Muscle of arm (tissue), 14 donors: Measurements from ENCODE around the gene PNKD. TPM values are rescaled to one million over a fixed set of nuclear protein-coding genes. Genes with fewer than 3 reads are reported as not detected.
A peak's percentile ranks its signal among the peaks of the same experiment; 100 is the strongest.

Source experiments
- DNase-seq: peaks from one replicate; pipeline ENCODE4 v3.0.0-alpha.2; 2013
- long read RNA-seq, 11 donors: transcript quantifications; one replicate each; lab custom pipeline, GENCODE V29; 2026
- polyA plus RNA-seq, 12 donors: library from polyadenylated mRNA; unstranded; fragments of 120-200 nt; gene quantifications; one replicate each; pipeline ENCODE4 v1.2.1, GENCODE V29; 2013; ENCODE audit not compliant: insufficient read length in 12 of 12

The PNKD gene, protein sequence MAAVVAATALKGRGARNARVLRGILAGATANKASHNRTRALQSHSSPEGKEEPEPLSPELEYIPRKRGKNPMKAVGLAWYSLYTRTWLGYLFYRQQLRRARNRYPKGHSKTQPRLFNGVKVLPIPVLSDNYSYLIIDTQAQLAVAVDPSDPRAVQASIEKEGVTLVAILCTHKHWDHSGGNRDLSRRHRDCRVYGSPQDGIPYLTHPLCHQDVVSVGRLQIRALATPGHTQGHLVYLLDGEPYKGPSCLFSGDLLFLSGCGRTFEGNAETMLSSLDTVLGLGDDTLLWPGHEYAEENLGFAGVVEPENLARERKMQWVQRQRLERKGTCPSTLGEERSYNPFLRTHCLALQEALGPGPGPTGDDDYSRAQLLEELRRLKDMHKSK
- 100 to 1,000 TPM in 1 of 12 donors, 10 to 100 TPM in 10, not detected in 1; 38.8 to 123 (median 42.4) TPM for polyA plus RNA-seq
- long read RNA-seq, donor 1, transcript PNKD-205 (2 exons, 1,372 nt): minor isoform, 6 of 141 reads
- long read RNA-seq, donor 1, transcript PNKD-201 (3 exons, 758 nt): major isoform, 101 of 141 reads
- long read RNA-seq, donor 1, partial matches to known transcripts: 22 of 141 reads
- long read RNA-seq, donor 1, other reads (novel, unspliced or antisense): 9 of 141 reads
- long read RNA-seq, donor 2, transcript PNKD-201 (3 exons, 758 nt): major isoform, 113 of 157 reads
- long read RNA-seq, donor 2, partial matches to known transcripts: 12 of 157 reads
- long read RNA-seq, donor 2, other reads (novel, unspliced or antisense): 27 of 157 reads
- long read RNA-seq, donor 3, transcript PNKD-205 (2 exons, 1,372 nt): minor isoform, 6 of 50 reads
- long read RNA-seq, donor 3, transcript PNKD-201 (3 exons, 758 nt): major isoform, 44 of 50 reads
- long read RNA-seq, donor 3, partial matches to known transcripts: 0 of 50 reads
- long read RNA-seq, donor 3, other reads (novel, unspliced or antisense): 0 of 50 reads
- long read RNA-seq, donor 4, transcript PNKD-201 (3 exons, 758 nt): major isoform, 28 of 30 reads
- long read RNA-seq, donor 4, partial matches to known transcripts: 0 of 30 reads
- long read RNA-seq, donor 4, other reads (novel, unspliced or antisense): 0 of 30 reads
- long read RNA-seq, donor 5, transcript PNKD-205 (2 exons, 1,372 nt): minor isoform, 18 of 155 reads
- long read RNA-seq, donor 5, transcript PNKD-201 (3 exons, 758 nt): major isoform, 126 of 155 reads
- long read RNA-seq, donor 5, partial matches to known transcripts: 8 of 155 reads
- long read RNA-seq, donor 5, other reads (novel, unspliced or antisense): 0 of 155 reads
- long read RNA-seq, donor 6, transcript PNKD-205 (2 exons, 1,372 nt): minor isoform, 5 of 56 reads
- long read RNA-seq, donor 6, transcript PNKD-201 (3 exons, 758 nt): major isoform, 48 of 56 reads
- long read RNA-seq, donor 6, partial matches to known transcripts: 0 of 56 reads
- long read RNA-seq, donor 6, other reads (novel, unspliced or antisense): 0 of 56 reads
- long read RNA-seq, donor 7, transcript PNKD-201 (3 exons, 758 nt): major isoform, 39 of 41 reads
- long read RNA-seq, donor 7, partial matches to known transcripts: 0 of 41 reads
- long read RNA-seq, donor 7, other reads (novel, unspliced or antisense): 0 of 41 reads
- long read RNA-seq, donor 8, transcript PNKD-201 (3 exons, 758 nt): major isoform, 89 of 101 reads
- long read RNA-seq, donor 8, transcript PNKD-205 (2 exons, 1,372 nt): minor isoform, 10 of 101 reads
- long read RNA-seq, donor 8, partial matches to known transcripts: 0 of 101 reads
- long read RNA-seq, donor 8, other reads (novel, unspliced or antisense): 0 of 101 reads
- long read RNA-seq, donor 9, transcript PNKD-201 (3 exons, 758 nt): major isoform, 50 of 54 reads
- long read RNA-seq, donor 9, partial matches to known transcripts: 0 of 54 reads
- long read RNA-seq, donor 9, other reads (novel, unspliced or antisense): 0 of 54 reads
- long read RNA-seq, donor 10, transcript PNKD-205 (2 exons, 1,372 nt): minor isoform, 13 of 98 reads
- long read RNA-seq, donor 10, transcript PNKD-201 (3 exons, 758 nt): major isoform, 77 of 98 reads
- long read RNA-seq, donor 10, partial matches to known transcripts: 7 of 98 reads
- long read RNA-seq, donor 10, other reads (novel, unspliced or antisense): 0 of 98 reads
- long read RNA-seq, donor 11, transcript PNKD-201 (3 exons, 758 nt): major isoform, 78 of 232 reads
- long read RNA-seq, donor 11, transcript PNKD-205 (2 exons, 1,372 nt): minor isoform, 9 of 232 reads
- long read RNA-seq, donor 11, partial matches to known transcripts: 90 of 232 reads
- long read RNA-seq, donor 11, other reads (novel, unspliced or antisense): 53 of 232 reads

DNA sequence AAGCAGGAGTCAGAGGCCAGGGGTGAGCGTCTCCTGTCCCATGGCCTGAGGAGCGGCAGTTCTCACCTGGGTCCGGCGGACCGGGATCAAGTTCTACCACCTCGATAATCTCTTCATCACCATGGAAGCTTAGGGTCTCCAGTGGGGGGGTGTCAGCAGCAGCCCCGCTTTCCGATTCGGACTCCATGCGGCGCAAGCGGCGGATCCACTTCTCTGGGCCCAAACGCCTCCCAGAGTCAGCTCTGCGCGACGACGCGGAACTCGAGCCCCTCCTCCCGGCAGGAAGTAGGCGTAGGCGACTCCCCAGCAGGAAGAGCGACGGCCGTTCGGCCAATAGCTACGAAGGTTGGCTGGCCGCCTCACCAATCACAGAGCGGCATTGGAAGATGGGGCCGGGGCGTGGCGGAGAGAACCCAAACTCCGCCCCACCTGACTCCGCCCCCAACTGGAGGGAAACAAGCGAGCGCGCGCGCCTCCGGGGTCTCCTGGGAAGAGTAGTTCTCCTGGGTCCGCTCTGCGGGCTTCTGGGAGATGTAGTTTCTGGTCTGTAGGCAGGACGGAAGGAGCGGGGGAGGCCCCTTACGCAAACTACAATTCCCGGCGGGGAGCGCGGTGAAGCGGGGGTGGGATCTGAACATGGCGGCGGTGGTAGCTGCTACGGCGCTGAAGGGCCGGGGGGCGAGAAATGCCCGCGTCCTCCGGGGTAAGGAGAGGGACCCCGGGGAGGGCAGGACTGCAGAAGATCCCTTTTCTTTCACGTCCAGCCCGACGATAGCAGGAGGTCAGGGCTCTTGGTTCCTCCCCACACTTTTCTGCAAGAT, at the start of gene PNKD, which contains the start of gene AAMP:
TSS of gene PNKD (plus strand) at position 620 of the 821 bp plus-strand sequence. CDS start at position 637, 17 bp downstream.
TSS of gene AAMP (minus strand) at position 238 of the 821 bp plus-strand sequence. CDS start at position 187, 51 bp downstream.
- peak; percentile 100 for DNase-seq

DNA sequence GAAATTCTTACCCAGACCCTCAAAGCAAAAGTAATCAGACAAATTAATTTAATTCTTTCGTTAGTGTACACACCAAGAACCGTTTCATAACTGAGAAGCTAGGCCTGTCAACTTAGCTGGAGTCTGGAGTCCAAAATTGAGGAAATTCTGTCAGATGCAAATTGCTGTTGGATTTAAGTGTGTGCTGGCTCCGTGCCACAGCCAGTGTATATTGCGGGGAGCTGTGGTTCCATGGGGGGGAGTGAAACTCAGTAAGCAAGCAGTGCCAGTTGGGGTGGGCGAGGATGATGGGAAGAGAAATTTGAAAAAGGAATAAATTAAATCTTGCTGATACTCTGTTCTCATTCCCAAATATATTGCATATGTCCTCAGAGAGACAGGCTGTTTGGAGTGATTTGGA, 49.3 kb upstream of the PNKD start:
- no peak for DNase-seq

DNA sequence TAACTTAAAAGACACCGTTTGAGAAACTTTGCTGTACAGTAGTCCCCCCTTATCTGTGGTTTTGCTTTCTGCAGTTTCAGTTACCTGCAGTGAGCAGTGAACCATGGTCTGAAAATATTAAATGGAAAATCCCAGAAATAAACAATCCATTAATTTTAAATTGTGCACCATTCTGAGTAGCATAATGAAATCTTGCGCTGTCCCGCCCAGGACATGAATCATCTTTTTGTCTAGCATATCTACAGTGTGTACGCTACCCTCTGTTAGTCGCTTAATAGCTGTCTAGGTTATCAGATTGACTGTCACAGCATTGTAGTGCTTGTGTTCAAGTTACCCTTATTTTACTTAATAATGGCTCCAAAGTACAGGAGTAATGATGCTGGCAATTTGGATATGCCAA, 47.3 kb upstream of the PNKD start:
- no peak for DNase-seq

DNA sequence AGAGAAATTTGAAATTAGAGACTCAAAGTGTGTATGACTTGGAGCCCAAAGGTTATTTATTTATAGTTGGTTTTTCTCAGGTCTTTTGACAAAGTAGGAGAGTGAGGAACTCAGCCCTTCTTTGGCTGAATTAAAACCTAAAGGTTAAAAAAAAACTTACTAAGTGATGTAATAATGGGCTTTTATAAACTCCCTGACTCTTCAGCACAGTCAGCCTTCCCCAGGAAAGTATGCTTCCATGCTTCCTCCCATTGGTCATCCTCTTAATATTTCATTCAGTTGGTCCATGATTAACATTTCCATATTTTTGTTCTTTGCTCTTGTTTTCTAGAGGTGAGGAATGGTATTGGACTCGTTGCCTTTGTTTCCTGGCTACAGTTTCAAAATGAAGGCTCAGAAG, 46.1 kb upstream of the PNKD start:
- no peak for DNase-seq

DNA sequence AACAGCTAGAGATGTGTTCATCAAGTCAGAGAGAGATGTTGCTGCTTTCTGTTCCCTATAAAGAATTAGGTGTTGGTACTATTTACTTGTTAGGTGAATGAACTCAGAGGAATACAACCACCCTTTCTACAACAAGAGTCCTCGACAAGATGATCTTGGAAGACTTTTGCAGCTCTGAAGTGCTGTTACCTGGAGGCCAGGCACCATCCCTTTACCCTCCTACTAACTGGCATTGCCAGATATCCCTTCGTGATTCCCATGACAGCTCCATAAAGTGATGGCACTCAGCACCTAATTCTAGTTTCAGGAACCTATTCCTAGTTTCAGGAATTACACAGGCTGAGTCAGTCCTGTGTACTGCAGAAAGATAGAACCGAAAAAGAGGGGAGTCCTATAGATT, 43.4 kb upstream of the PNKD start:
- no peak for DNase-seq

DNA sequence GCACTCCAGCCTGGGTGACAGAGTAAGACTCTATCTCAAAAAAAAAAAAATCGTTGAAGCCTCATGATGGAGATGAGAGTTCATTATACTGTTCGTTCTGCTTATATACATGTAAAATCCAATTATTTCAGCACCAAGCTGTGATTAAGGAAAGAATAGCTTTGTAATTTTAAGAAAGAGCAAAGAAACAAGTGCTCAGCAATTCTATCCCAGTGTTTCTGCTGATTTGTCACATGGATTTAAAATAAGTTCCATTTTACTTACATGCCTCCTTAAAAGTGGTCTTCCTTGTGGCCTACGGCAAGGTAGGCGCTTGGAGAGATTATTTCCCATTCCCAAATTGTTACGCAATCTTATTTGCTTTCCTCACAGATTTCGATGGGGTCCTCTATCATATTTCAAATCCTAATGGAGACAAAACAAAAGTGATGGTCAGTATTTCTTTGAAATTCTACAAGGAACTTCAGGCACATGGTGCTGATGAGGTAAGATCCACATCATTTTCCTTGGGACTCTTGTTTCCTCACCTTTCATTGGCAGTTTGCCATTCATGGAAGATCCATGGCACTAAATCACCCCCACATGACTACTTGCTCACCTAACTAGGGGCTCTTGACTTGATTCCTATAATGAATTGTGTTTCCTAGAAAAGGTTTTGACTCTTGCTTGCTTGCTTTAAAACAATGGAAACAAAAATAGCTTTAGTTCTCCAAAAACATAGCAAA, 41.8 kb upstream of the PNKD start:
- DNase-seq: no peak

DNA sequence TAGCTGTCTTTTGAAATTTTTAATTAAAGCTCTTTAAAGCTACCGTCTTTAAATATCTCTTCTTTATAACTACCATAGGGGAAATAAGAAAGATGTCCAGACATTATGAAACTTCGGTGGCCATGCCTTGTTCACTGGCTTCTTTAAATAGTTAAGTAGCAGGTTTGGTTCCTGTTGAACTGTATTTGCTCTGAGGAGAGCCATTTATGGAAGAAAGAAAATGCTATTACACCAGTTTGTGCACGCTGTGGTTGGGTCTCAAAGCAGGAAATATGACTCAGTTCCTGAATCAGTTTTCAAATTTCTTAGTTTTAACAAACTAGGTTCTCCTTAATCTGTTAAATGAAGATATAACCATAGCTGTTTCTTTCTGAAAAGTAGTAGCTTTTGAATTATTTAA, 41.1 kb upstream of the PNKD start:
- no peak for DNase-seq

DNA sequence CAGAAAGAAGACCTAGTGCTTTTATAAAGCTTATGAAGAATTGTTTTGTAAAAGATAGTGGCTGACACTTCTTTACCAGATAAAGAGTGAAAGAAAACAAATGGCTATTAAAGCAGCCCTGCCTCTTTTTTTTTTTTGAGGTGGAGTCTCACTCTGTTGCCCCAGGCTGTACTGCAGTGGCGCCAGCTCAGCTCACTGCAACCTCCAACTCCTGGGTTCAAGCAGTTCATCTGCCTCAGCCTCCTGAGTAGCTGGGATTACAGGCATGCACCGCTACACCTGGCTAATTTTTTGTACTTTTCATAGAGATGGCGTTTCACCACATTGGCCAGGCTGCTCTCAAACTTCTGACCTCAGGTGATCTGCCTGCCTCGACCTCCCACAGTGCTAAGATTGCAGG, 40.5 kb upstream of the PNKD start:
- DNase-seq: no peak

DNA sequence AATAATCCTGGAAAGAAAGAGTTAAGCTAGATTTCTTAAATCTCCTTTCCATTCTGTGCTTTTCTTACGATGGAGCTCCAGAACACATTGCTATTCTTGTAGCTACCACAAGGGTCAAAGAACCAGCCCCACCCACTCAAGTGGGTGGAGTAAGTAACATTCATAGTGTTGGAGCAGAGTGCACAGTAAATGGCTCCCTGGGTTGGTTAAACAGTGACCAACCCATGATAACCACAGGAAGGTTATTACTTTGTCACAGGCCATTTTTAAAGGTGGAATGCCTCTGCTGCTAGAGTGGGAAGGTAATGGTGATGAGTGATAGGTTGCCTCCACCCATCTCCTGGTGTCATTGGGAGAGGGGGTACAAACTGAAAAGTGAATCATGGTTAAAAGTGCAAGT, 39.4 kb upstream of the PNKD start:
- DNase-seq: no peak

DNA sequence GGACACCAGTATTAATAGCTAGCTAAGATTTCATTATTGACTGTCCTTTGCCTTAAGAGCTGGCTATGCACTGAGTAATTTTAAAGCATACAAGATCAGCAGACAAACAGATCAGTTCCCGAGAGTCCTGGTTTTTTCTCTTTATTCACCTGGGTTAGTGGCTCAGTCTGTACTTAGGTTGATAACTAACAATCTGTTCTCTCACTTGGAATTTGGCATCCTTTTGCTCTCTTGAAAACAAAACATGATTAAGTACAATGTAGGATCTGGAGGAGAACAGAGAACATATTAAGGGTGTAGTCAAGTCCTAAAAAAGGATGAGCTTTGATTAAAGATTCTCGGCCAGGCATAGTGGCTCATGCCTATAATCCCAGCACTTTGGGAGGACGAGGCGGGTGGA, 36.8 kb upstream of the PNKD start:
- DNase-seq: no peak

DNA sequence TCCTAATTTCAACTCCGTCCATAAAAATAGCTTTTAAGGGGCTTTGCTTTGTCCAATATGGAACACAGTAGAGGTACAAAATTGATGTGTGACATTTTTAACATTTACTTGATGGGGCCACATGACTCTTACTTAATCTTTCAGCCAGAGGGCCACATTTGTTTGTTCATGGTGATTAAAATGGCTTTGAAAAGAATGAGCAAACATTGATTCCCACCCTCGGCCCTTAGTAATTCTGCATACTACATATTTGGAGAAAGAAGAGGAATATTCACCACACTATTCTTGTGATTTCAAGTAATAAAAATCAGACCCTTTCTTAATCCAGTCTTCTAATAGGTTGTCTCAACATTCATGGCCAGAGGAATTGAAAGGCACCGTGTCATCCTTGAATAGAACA, 35.8 kb upstream of the PNKD start:
- no peak for DNase-seq

DNA sequence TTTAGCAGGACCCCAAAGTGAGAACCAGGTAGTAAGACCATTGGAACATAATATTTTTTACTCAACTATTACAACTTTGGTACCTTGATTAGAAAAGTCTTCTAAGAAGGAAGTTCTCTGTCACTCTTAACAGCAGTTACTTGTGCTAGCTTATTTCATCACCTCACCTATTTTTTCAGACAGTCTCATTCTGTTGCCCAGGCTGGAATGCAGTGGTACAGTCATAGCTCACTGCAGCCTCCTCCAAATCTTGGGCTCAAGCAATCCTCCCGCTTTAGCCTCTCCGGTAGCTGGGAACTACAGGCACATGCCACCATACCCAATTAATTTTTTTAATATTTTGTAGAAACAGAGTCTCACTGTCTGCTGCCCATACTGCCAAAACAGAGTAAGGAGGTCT, 35.3 kb upstream of the PNKD start:
- DNase-seq: no peak

DNA sequence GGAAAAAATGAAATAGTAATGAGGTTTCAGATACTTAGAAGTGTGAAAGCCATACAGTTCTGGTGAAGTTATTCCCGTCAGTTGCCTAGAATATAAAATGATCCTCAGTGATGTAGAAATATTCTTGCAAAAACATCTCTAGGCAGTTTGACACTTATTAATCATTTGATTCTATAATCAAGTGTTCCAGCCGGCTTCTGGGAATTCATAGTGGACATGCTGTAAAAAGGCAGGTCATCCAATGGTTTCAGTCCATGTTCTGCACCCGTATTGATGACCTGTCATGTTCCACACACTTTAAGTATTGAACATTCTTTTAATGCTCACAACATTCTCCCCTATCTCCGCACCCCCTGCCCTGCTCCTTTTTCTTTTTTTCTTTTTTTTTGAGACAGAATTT, 33.5 kb upstream of the PNKD start:
- no peak for DNase-seq

DNA sequence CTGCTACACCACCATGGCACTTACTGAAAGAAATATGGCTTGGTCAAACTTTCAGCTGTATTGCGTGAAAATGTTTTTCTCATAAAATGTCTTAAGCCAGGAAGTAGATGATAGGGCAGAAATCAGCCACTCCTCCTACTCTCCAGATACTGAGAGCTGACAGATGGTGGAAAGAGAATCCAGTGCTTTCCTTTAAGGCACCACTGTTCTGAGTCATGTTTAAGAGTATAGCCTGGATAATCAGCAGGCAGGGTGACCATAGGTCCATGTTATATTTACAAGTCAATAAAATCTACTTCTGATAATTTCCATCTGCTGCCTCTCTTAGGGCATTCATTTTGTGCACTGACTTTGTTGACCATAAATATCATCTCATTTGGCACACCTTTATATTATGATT, 31.4 kb upstream of the PNKD start:
- no peak for DNase-seq

DNA sequence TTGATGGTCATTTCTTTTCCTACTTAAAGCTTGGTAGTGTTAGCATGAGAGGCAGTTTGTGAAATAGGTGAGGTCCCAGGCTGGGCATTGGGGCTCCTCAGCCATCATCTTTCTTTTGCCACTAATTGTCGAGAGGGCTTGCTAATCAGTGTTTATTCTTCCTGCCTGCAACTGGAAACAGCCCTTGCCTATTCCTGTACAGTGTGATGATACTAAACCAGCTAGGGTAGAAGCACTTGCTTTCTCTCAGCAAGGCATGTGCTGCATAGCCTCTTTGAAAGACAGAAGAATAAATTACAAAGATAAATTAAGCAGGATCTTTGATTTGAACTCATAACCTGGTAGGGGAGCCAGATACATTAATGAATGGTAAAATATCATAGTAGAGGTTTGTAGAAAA, 26.1 kb upstream of the PNKD start:
- no peak for DNase-seq

DNA sequence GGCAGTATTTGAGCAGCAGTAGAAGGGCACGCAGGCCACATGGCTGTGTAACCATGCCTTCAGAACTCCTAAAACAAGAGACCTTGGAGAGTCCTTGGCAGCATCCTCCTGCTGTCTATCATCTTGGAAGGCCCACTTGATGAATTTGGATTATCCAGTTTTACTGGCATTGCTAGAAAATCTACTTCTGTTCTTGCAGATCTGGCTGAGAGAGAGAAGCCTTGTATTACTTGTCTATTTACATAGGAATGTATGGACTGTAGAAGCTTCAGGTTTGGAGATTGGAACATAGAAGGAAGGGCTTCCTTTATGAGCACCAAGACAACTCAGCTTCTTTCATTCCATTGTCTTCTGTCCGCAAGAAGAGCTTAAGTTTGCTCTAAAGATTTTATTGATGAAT, 25.7 kb upstream of the PNKD start:
- DNase-seq: no peak

DNA sequence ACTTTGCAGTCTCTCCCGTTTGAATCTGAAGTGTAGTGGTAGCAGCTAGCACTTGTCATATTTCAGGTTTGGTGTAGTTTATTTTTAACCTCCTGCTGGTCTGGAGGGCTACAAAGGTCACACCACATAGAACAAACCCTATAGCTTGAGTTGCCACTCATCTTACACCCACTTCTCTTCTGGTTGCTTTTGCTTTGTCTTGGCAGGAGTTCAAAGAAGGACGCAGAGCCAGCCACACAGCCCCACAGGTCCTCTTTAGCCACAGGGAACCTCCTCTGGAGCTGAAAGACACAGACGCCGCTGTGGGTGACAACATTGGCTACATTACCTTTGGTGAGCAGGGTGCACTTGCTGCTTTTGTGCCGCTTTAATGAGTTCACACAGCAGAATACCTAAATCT, 25.1 kb upstream of the PNKD start:
- no peak for DNase-seq

DNA sequence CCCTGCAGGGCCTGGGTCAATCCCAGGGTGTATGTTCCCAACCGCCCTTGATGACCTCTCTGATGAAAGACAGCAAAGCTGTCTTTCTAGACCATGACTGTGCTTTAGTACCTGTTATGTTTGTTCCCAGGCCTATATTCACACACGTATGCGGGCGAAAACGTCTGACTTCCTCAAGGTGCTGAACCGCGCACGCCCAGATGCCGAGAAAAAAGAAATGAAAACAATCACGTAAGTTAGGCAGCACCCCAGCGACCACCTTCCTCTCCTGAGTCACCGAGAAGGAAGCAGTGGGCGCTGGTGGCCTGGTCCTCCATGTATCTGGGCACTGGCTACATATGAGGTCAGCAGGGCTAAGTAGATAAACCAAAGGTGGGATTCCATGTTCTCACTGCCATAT, 20.6 kb upstream of the PNKD start:
- no peak for DNase-seq
